ENCODE data around the gene MRRF. TPM values are rescaled to one million over a fixed set of nuclear protein-coding genes. Genes with fewer than 3 reads are reported as not detected.

The MRRF gene
- 10 to 100 TPM; 21.1 to 35.4 TPM for total RNA-seq

DNA sequence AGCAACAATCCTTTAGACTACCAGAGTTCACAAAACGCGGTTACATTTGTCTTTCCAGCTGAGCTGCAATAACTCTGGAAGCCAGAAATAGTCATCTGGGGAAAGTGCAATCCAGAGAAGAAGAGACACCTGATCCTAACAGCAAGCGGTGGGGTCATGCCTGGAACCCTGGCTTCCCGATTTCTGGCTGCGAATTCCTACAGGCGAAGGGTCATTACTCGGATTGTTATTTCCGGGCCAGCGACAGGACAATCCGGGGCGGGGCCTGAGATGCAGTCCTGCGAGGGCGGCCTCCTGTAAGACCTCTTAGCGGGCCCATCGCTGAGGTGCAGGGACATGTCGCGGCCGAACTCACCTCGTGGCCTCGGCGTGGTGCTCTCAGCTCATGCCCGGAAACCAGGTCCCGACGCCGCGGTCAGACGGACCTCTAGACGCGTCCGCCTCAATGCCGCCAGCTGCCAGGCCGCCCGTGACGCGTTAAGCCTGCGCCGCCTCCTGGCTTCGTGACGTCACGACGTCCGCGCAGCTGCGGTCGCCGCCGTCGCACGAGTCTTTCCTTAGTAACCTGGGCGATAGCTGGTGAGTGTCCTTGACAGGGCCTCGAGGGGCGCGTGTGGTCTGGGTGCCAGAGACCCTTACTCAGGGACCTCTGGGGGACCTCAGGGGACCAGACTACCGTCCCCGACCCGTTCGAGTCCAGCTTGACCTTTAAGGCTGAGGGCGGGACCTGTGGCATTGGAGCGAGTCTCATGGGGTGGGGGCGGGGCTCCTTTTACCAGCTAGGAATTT lies at the start of gene MRRF, which contains the start of gene RBM18:
MRRF (plus strand) TSS at position 523 of the 789 bp plus-strand sequence. CDS start 6,010 bp downstream, outside the sequence.
RBM18 (minus strand) TSS at position 481 of the 789 bp plus-strand sequence. CDS start 3,348 bp downstream, outside the sequence.
- Histone ChIP-seq H3K27ac (peak within 1 kb of the TSS; percentile 80 to 93), H3K9me3 (no peaks in the 10 kb centered on the region), H3K27me3 (replicated peaks; ENCODE audit: insufficient read depth) (no peaks in the 10 kb centered on the region), H3K36me3 (no peaks in the 10 kb centered on the region), H3K4me1 (replicated peaks) (peaks cover 7% of the 10 kb centered on the region), H3K4me3 (peak within 1 kb of the TSS; percentile 58 to 77)
- 0% methylated on average over 33 of the region's 60 CpGs for WGBS
- DNase-seq (ENCODE audit: low spot score): peak; percentile 81
- intact Hi-C loops (cut with DNase I): no loop called here
- TF ChIP-seq, protein P1, sequence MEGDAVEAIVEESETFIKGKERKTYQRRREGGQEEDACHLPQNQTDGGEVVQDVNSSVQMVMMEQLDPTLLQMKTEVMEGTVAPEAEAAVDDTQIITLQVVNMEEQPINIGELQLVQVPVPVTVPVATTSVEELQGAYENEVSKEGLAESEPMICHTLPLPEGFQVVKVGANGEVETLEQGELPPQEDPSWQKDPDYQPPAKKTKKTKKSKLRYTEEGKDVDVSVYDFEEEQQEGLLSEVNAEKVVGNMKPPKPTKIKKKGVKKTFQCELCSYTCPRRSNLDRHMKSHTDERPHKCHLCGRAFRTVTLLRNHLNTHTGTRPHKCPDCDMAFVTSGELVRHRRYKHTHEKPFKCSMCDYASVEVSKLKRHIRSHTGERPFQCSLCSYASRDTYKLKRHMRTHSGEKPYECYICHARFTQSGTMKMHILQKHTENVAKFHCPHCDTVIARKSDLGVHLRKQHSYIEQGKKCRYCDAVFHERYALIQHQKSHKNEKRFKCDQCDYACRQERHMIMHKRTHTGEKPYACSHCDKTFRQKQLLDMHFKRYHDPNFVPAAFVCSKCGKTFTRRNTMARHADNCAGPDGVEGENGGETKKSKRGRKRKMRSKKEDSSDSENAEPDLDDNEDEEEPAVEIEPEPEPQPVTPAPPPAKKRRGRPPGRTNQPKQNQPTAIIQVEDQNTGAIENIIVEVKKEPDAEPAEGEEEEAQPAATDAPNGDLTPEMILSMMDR (IDR thresholded peaks at IDR 0.05): peak in 2 of 4 experiments; percentile 14 to 29
- TF ChIP-seq POLR2AphosphoS5 (IDR thresholded peaks at IDR 0.05) (peak; percentile 93), POLR2A (IDR thresholded peaks at IDR 0.05) (peak; percentile 69)

GRCh38 chr9:122215663-122216062 lies 49.0 kb upstream of the MRRF start:
- no peak for DNase-seq (ENCODE audit: low spot score)
- Histone ChIP-seq H3K27ac (no peak overlapping the region), H3K9me3 (no peaks in the 10 kb centered on the region), H3K27me3 (replicated peaks; ENCODE audit: insufficient read depth) (peaks cover 16% of the 10 kb centered on the region), H3K4me1 (replicated peaks) (no peaks in the 10 kb centered on the region), H3K36me3 (no peaks in the 10 kb centered on the region), H3K4me3 (no peak overlapping the region)
- 67% methylated on average over 1 of the region's 1 CpG for WGBS
- TF ChIP-seq POLR2AphosphoS5 (IDR thresholded peaks at IDR 0.05): no peak
- TF ChIP-seq POLR2A (IDR thresholded peaks at IDR 0.05): no peak
- TF ChIP-seq, protein P1 (IDR thresholded peaks at IDR 0.05): no peak
- intact Hi-C loops (cut with DNase I): no loop called here

DNA sequence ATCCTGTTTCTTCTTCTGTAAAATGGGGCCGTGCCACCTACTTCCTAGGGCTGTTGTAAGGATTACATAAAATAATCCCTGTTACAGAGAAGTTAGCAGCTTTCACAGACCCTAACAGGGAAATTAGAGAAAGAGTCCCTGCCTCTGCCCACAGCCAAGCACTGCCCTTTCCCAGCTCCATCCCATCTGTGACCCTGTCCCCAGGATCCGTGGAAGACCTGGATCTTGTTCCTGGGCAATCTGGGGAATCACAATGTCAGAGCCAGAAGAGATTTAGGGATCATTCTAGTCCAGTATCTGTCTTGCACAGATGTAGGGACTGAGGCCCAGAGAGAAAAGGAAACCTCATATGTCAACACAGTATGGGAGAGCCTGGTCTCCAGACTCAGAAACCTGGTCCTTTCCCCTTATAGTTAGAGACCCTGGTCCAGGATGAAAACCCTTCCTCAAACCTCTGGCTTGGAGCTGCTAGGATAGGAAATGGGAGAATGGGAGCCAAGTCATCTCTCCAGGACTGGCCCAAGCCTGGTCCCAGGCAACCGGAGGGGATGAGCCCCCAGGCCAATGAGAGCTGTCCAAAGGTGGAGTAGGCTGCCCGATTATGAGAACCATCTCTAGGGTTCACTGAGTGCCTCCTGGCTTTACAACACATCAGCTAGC lies 48.4 kb upstream of the MRRF start:
- DNase-seq (ENCODE audit: low spot score): no peak
- intact Hi-C loops (cut with DNase I): no loop called here
- 68% methylated on average over 4 of the region's 4 CpGs for WGBS
- Histone ChIP-seq H3K9me3 (no peaks in the 10 kb centered on the region), H3K4me1 (replicated peaks) (no peaks in the 10 kb centered on the region), H3K27ac (no peak overlapping the region), H3K36me3 (no peaks in the 10 kb centered on the region), H3K27me3 (replicated peaks; ENCODE audit: insufficient read depth) (peaks cover 18% of the 10 kb centered on the region), H3K4me3 (no peak overlapping the region)
- TF ChIP-seq POLR2A (IDR thresholded peaks at IDR 0.05) (no peak), POLR2AphosphoS5 (IDR thresholded peaks at IDR 0.05) (no peak)
- TF ChIP-seq, protein P1 (IDR thresholded peaks at IDR 0.05): no peak

DNA sequence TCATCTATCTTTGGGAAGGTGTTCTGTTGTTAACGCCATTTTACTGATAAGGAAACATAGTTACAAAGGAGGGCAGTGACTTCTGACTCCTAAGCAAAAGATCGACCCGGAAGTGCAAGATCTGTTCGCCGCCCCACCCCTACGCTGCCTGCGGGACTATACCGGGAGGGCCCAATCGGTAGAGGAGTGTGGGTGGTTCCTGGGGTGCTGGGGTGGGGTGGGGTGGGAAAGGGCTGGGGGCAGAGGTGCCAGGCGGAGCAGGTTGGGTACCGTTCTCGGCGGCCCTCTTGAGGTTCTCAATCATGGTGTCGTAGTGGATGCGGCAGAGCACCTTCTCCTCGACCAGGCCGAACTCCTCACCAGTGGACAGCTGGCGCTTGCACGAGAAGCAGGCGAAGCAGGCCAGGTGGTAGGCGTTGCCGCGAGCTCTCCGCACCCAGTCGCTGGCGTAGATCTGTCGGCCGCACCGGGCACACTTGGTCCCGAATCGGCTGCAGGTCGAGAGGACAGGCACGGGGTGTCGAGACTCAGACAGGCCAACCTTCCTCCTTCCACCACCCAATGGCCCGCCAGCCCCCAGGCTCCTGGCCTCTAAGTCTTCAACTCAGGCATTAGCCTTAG lies 47.8 kb upstream of the MRRF start:
- 38% methylated on average over 31 of the region's 35 CpGs for WGBS
- intact Hi-C loops (cut with DNase I): no loop called here
- no peaks in the 10 kb centered on the region for H3K9me3 ChIP-seq
- H3K27ac ChIP-seq: no peak overlapping the region
- H3K4me3 ChIP-seq: no peak overlapping the region
- DNase-seq (ENCODE audit: low spot score): no peak
- TF ChIP-seq POLR2A (IDR thresholded peaks at IDR 0.05): no peak
- no peaks in the 10 kb centered on the region for H3K36me3 ChIP-seq
- H3K27me3 ChIP-seq (replicated peaks; ENCODE audit: insufficient read depth): peaks cover 18% of the 10 kb centered on the region
- H3K4me1 ChIP-seq (replicated peaks): no peaks in the 10 kb centered on the region

DNA sequence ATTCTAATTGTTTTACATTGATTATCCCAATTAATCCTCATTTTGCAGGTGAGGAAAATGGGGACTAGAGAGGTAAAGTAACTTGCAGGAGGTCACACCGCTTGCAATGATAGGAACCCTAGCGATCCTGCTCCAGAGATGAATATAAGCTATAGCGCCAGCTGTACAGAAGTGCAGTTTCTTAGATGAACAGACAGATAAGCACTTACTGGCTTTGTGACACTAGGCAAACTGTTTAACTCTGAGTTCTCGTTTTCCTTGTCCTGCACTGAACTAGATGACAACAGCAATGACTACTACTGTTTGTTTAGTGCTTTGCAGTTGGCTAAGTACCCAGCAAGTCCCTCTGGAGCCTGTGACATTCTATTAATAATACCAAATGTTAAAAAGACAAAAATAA lies 47.0 kb upstream of the MRRF start:
- intact Hi-C loops (cut with DNase I): no loop called here
- H3K4me3 ChIP-seq: no peak overlapping the region
- no peaks in the 10 kb centered on the region for H3K9me3 ChIP-seq
- 36% methylated on average over 4 of the region's 4 CpGs for WGBS
- no peak overlapping the region for H3K27ac ChIP-seq
- TF ChIP-seq POLR2AphosphoS5 (IDR thresholded peaks at IDR 0.05) (peak; percentile 12), POLR2A (IDR thresholded peaks at IDR 0.05) (no peak)
- TF ChIP-seq, protein P1 (IDR thresholded peaks at IDR 0.05): no peak
- H3K27me3 ChIP-seq (replicated peaks; ENCODE audit: insufficient read depth): peaks cover 18% of the 10 kb centered on the region
- no peaks in the 10 kb centered on the region for H3K36me3 ChIP-seq
- no peak for DNase-seq (ENCODE audit: low spot score)
- no peaks in the 10 kb centered on the region for H3K4me1 ChIP-seq (replicated peaks)

Measured in prostate gland (tissue), 2 donors.